Measurements from ENCODE around the gene DCAF15.

GRCh38 chr19:13984186-13984585 is 31.9 kb downstream of the DCAF15 start:
- TF ChIP-seq, protein P1, sequence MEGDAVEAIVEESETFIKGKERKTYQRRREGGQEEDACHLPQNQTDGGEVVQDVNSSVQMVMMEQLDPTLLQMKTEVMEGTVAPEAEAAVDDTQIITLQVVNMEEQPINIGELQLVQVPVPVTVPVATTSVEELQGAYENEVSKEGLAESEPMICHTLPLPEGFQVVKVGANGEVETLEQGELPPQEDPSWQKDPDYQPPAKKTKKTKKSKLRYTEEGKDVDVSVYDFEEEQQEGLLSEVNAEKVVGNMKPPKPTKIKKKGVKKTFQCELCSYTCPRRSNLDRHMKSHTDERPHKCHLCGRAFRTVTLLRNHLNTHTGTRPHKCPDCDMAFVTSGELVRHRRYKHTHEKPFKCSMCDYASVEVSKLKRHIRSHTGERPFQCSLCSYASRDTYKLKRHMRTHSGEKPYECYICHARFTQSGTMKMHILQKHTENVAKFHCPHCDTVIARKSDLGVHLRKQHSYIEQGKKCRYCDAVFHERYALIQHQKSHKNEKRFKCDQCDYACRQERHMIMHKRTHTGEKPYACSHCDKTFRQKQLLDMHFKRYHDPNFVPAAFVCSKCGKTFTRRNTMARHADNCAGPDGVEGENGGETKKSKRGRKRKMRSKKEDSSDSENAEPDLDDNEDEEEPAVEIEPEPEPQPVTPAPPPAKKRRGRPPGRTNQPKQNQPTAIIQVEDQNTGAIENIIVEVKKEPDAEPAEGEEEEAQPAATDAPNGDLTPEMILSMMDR (IDR thresholded peaks at IDR 0.05) = no peak
- TF ChIP-seq ZFX (IDR thresholded peaks at IDR 0.05; ENCODE audit: borderline replicate concordance) = no peak
